Measurements from ENCODE around the gene IMP4.

Gene IMP4

DNA sequence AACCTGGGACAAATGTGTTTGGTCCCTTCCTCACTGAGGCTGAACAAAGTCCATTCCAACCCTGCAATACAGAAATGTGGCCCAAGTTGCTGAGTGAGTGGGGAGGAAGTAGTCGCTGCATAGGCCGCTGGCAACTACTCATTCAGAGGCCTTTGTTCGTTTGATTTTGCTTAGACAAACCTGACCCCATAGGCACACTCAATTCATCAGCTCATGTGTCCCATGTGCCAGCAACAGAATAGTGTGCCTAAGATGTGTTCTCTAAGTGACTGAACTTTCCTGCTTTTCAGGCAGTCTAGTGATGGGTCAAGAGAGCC lies 36.2 kb downstream of the IMP4 start:
- no peak for DNase-seq

DNA sequence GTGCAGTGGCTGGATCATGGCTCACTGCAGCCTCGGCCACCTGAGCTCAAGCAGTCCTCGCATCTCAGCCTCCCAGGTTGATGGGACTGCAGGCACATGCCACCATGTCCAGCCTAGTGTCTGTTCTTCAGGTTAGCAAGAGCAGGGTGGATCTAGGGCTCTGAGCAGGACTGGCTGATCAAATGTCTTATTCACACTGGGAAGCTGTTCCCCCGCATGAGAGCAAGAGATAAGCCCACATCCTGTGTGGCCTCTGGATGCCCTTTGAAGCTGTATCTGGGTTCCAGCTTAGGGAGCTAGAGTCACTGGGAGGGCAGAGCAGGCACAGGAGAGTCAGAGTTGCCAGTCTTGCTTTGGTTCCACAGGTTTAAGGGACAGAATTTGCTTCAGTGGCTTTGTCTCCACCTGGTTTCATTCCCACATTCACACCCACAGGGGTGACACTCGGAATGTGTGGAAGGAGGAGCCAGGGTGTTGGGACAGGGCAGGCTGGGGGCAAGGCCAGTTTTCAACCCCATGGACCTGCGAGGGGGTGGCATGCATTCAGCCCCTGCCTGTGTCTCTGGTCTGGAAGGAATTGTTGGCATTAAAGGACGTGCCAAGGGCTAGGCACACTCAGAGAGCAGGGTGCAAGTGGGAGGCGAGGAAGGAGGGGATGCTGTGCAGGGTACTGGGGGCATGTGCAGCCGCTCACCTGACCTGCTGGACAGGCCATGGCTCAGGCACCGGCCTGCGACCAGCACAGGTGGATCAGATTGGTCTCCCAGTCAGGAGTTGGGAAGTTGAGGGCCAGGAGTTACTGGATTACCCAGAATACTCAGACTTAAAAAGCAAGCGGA lies 37.6 kb downstream of the IMP4 start:
- DNase-seq = no peak

DNA sequence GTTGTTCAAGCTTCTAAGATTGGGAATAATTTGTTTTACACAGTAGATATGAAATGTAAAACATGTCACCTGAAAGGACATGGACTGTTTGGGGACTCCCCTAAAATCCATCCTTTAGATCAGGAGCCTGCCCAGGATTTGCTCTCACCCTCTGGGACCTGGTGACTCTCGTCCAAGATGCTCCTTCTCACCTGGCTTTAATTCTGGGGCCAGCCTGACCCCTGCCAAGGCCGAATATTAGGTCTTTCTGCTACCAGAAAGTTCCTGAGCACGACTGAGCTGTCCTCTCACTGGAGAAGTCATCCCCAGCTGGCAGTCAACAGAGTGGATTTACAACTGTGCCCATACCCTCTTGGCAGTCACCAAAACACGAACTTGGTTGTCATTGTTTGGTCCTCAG lies 38.4 kb downstream of the IMP4 start:
- DNase-seq = no peak

DNA sequence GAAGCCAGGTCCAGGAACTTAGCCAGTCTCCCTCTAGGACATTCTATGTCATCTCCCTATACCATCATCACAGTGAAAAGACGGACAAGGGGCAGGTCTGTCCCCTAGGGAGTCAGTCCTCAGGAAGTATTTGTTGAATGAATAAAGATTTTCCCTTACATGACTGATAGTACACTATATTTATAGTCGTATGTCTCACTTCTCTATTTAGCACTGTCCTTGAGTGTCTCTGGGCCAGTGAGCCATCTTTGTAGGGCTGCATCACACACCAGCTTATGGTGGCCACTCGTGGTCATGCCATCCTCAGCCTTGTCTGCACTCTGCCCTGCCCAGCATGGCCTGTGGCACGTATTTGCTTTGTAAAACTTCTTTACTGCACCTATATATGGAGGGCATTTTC lies 38.9 kb downstream of the IMP4 start:
- DNase-seq = no peak

DNA sequence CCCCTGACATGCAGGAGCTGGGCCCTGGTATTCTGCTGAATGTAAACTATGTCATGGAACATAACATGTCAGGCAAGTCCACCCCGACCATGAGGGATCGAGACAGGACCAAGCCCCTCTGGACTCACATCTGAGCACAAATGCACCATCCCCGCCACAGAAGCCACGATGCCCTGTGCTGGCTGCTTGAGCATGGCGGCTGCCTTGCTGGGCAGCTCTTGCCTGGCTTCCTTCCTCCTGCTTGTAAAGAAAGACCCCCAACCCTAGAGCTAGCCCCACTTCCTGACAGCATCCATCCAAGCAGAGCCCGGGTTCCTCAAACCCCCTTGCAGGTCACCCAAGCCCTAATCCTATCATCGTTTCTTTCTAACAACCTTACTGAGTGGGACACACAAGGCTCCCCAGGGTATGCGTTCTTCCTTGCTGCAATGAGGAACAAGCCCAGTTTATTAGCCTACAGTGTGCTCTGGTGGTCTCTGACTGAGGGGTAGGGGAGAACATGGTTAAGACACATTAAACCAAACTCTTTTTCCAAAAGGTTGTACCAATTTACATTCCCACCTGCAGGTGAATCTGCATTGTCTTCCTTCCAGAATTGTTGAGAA lies 39.7 kb downstream of the IMP4 start:
- DNase-seq = no peak

DNA sequence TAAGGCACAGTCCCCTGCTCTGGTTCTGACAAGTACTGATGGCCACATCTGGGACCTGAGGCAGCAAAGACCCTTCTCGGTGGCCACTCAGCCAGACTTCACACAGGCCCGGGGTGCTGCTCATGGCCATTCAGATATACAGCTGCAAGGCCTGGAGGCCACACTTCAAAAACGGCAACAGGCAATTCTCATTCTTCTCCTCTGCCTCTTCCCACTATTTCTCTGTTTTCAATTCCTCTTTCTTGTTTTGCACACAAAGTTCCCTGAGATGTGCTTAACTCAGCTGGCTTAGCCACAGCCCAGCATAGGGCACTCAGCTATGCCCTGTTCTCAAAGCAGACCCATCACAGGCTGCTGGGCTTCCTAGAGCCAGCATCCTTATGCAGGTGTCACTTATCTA lies 43.0 kb downstream of the IMP4 start:
- DNase-seq = no peak

DNA sequence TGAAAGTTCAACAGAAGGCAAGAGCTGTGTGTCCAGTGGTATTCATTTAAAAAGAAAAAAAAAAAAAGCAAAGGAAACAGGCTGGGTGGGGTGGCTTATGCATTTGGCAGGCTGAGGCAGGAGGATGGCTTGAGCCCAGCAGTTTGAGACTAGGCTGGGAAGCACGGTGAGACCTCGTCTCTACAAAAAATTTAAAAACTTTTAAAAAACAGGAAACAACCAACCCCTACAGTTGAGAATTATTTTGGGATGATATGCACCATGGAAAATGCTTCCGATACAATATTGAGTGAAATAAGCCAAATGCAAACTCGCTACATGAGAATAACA lies 44.3 kb downstream of the IMP4 start:
- DNase-seq = no peak

DNA sequence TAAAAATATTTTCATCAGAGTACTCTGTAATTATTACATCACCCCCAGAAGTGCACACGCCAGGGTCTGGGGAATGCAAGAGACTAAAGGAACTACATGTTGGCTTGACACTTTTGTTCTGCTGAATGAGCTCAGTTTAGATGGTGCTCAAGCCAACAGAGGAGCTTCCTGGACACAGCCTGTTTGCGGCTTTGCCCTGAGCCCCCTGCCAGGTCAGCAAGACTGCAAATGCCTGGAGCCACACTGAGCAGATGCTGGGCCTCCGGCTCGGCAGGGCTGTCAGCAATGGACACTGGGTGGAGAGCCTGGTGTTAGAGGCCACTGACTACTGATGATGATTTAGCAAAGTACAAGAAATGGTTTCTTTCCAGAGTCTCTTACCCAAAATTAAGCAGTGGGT lies 45.1 kb downstream of the IMP4 start:
- DNase-seq = no peak

DNA sequence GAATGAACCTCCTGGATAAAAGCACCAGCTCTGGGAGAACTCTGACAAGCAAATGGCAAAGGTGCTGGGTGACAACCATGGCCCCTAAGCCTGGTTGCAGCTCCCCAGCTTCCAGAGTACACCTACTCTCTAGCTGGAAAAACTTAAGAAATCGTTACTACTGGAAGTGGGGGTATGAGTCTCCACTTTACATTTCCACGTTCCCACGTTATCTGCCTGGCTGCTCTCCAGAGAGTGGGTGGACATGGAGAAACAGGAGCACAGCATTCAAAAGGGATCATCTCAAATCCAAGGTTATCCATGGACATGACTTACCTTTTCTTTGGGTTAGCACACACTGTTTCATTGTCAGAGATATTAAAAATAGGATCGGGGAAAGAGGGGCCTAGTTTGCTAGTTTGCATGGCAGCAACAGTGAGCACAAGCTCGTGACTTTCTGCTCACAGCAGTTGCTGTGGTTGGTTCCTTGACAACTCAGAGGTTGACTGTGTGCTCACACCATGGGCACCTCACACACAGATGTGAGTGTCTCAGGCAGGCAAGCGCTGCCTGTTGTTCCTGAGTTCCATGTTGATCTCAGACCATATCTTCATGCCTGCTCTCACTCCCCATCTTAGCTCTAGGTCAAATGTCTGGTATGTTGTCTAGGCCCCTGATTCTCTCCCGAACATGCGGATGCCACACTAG lies 45.7 kb downstream of the IMP4 start:
- DNase-seq = no peak

DNA sequence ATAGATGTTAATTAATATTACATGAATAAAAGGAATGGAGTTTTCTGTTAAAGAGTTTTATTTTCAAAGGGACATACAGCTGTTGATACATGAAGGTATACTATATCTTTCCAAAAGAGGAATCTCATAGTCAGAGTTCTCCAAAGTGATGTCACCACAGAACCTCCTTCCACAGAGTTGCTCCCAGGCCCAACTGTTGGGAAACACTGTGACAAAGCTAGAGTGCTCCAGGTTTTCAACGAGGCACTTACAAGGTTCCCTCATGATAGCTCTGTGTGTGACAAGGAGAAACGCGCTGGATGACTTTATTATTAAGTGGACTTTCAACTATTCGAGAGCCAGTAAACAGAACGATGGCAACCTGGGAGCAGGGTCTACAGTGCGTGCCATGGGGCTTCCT lies 46.7 kb downstream of the IMP4 start:
- DNase-seq = no peak

DNA sequence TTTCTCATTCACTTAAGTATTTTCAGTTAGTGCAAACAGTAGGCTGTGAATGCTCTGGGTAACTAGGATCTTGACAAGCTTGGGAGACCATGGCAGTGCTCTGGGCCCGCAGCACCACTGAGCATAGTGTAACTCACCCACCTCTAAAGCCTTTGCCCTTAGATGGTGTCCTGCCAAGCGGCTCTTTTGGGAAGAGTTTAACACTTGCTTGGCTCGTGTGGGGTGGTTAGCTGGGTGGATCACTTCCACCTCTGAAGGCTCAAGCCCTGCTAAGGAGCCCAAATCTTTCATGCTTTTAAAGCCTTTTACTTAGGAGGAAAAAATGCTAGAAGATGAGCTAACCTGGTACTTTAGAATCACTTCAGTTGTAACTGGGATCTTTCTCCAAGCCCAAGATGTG lies 47.1 kb downstream of the IMP4 start:
- no peak for DNase-seq

DNA sequence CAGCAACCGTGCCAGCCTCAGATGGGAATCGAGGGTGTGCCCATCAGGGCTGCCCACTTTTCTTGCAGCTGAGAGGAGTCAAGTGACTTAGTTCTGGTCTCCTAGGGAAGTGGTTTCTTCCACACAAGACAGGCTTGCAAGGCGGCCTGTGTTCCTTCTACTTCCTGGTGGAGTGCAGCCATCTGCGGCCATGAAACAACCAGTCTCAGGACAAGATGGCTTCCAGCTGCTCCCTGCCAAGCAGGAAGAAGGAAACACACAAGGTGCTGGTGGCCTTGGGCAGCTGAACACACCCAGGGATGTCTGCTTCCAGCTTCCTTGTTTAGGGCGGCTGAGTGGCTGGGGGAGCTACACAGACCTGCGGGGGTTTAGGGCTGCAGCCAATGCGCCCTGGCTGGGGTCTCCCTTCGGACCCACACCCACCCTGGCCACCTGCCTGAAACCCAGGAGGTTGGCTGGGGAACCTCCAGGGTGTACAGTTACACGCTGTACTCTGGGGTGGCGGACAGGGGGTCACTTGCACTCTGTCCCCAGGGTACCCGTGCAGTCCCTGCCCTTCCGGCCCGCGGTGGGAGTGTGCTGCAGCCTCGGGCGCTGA lies 47.9 kb downstream of the IMP4 start:
- no peak for DNase-seq

DNA sequence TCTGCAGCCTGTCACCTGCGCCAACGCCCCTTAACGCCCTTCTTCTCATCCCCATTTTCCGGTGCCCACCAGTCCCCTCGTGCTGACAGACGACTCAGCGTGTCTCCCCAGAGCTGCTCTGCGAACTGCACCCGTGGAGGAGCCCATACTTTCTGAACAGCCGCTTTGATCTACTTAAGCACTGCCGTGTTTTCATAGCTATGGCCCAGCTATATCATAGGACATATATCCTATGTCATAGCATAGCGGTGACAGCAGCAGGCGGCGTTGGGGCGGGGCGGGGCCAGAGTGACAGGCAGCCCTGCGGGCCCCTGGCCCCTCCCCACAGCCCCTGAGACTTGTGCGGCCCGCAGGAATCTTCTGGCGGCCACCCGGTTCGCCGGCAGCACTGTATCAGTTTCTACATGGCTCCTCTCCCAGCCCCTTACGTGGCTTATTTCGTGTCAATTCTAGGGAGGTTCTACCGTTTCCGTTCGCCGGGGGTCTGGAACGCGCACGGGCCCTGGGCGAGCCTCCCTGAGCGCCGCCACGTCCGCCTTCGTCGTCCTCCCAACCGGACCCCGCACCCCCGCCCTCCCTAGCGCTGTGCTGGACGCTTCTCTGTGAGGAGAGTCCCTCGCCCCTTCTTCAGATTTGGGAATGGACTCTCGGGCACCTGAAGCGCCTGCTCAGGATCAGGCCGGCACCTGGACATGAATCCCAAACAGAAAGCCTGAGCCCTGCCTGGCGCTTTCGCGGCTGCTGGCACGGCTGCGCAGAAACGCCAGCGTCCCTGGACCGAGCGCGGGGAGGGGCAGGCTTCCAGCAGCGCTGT lies 48.6 kb downstream of the IMP4 start:
- DNase-seq = peak; percentile 73

DNA sequence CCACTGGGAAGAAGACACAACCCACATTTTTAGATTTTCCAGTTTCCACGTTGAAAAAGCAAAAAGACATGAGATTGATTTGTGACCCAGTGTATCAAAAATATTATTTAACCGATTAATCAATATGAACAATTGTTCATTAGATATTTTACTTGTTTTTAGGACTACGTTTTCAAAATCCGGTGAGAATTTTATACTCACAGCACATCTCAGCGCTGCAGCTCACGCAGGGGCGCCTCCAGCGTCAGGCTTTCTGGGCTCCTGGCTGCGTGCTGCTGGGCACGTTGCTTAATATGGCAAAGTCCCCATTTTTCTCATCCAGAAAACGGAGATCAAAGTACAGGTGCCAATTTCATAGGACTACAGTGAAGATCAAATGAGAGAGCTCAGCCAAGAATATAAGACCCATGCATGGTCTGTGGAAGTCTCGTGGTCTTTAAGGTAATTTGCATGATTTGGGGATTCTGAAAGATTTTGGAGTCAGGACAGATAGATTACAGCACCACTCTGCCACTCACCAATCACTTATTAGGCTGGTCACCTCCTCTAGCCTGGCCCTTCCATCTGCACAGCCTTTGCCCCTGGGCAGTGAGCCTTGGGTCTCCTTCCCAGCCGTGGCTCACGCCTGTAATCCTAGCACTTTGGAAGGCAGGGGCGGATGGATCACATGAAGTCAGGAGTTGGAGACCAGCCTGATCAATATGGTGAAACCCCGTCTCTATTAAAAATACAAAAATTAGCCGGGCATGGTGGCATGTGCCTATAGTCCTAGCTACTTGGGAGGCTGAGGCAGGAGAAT lies 49.4 kb downstream of the IMP4 start:
- DNase-seq = peak; percentile 49

DNA sequence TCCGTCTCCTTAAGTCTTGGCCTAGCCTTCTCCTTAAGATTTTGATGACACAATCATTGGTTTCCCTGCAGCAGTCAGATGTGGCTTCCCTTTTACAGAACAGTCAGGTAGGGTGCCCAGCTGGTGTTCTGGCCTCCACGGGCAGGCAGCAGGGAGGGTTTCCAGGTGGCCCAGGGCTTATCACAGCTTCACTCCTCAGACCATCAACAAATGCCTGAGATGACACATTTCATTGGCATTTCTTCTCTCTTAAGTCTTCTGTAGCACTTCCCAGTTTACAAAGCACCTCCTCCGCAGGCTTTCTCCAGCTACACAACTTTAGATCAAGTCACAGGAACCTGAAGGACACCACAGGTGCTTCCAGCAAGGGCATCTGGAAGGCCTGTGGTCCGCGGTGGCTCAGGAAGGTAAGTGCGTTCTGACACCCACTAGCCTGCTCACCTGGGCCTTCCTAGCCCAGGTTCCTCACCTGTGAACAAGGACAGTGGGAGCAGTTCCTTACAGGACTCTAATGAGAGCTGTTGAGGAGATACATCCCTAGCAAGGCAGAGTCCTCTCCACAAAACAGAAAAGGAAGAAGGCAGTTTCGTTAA lies 50.7 kb downstream of the IMP4 start:
- DNase-seq = peak; percentile 27
